Fibroblast of peridontal ligament (primary cell): ENCODE data around the gene MEAF6.
"Not testable (repeated sequence)": the region's sequence is repeated elsewhere in the genome, so short reads cannot be mapped to it uniquely, and the experiment has no call there.

Experiments
- DNase-seq: peaks from one replicate; pipeline ENCODE4 v3.0.0-alpha.2; 2010; ENCODE audit errors: extremely low read depth

MEAF6 gene

DNA sequence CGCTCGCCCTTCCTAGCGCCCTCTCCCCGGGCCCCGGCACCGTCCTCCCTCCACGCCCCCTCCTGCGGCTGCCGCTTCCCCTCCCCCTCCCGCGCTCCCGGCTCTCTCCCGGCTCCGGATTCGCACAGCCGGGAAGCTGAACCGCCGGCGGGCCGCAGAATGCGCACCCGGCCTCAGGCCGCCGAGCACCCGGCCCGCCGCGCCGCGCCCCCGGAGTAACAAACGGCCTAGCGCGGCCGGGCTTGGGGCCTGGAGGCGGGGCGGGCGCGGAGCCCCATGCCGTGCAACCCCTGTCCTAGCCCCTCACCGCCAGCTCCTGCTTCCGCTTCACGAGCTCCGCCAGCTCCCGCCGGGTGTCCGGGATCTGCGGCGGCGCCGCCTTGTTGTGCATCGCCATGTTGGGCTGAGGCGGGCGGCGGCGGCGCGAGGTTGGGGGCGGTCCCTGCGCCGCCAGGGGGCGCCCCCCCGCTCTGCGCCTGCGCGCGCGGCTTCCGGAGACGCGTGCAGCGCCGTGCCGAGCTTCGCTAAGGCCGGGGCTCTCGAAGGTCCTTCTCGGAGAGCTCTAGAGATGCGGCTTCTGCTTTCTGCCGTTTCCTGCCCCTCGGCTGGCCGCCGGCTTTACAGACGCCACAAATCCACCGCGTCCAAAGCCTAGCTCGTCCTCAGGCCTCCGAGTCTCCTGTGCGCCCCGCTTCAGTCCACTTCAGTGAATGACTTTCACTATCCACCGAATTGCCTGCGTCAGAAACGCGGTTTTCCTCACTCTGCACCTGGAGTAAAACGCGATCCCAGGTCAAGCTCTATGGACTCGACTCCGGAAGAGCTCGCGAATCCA is at the start of gene MEAF6:
Gene MEAF6 (minus strand): TSS at position 417 of the 835 bp plus-strand sequence. CDS start 20 bp downstream, at position 397.
- peak; percentile 71 for DNase-seq

DNA sequence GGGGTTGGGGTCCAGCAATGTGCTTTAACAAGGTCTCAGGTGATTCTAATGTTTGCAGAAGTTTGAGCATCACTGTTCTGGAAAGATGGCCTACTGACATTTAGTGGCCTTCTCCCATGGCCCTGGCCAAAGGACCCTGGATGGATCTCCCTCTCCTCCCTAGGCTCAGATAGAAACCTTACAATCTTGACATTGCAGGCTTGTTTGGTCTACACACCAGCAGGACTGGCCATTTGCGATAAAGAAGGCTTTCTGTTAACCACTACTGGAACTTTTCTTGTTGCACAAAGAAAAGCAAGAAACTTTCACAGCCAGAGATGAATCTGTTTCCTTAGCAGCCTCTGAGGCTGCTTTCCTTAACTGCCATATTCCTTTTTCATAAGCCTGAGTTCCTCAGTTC is 48.4 kb upstream of the MEAF6 start:
- no peak for DNase-seq

DNA sequence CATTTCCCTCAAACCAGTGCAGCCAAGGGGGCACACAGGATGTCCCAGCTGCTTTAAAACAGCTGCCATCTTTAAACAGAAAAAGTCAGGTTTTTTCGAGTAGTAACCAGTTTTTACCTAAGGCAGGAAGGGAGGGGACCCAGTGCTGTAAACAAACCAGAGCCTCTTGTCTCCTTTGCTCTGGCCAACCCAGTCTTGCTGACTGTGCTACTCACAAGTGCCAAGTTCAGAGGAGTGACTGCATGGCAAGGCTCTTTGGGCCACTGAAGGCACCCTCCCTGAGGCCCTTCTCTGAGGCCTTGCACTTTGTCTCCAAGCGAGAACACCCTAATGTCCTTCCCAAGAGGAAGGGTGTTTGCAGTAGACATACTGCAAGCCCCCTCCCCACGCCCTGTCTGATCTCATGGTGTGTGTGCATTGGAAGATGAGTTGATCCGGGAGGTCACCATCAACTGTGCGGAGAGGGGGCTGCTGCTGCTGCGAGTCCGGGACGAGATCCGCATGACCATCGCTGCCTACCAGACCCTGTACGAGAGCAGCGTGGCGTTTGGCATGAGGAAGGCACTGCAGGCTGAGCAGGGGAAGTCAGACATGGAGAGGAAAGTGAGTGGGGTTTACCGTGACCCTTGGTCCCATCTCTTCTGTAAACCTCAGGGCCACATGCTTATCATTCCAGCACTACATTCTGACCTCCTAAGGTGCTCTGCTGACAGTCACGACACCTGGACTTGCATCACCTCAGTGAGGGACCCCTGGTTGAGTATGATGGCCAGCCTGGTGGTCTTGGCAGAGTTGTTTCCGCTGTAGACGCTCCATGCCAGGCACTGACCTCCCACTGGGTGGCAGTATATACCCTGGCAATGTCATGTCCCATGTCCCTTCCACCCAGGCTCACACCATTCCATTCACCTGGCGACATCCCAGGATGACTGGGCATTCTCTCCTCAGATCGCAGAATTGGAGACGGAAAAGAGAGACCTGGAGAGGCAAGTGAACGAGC is 46.9 kb upstream of the MEAF6 start:
- DNase-seq = peak; percentile 18

DNA sequence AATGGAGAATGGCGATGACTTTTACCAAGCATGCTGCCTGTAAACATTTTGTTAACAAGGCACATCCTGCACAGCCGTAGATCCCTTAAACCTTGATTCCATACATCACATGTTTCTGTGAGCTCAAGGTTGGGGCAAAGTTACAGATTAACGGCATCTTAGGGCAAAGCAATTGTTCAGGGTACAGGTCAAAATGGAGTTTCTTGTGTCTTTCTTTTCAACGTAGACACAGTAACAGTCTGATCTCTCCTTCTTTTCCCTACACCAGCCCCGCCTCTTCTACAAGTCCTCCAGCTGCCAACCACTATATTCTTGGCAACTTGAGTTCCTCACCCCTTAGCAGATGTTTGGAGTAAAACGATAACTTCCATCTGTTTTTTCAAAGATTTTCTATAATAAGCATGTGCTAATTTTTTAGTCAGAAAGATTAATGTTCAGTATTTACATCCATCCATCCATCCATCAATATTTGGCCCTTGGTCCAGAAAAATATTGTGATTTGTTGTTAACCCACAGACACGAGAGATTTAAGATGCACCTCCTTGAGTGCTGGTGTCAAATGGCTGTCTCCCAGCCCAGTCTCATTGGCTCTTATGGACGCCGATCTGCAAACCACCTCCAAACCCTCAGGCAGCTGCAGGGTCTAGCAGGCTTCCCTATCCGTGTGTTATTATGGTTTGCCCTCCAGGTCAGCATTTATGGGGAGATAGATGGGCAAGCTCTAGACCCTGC is 46.0 kb upstream of the MEAF6 start:
- DNase-seq = peak; percentile 52

DNA sequence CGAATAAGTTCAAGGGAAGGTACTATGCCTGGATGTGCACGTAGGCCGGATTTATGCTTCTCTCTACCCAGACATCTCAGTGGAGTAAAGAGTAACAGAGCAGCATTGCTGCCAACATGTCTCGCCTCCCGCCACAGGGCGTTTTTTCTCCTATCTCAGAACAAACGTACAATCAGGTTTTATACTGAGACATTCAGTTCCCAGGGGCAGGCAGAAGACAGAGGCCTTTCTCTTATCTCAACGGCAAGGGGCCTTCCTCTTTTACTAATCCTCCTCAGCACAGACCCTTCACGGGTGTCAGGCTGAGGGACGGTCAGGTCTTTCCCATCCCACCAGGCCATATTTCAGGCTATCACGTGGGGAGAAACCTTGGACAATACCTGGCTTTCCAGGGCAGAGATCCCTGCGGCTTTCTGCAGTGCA is 45.4 kb upstream of the MEAF6 start:
- not testable (repeated sequence) for DNase-seq

DNA sequence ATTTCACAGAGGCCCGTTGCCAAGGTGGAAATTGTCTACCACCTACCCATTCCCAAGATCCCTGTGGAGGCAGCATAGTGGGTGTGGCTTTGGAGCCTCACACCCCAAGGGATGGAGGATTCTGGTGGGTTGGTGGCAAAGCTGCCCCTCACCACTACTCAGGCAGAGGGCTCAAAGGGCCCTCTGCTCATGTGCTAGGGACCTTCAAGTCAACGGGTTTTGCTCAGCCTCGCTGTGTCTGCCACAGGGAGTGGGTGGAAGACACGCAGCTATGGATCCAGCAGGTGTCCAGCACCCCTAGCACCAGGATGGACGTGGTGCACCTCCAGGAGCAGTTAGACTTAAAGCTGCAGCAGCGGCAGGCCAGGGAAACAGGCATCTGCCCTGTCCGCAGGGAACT is 44.5 kb upstream of the MEAF6 start:
- DNase-seq = no peak

DNA sequence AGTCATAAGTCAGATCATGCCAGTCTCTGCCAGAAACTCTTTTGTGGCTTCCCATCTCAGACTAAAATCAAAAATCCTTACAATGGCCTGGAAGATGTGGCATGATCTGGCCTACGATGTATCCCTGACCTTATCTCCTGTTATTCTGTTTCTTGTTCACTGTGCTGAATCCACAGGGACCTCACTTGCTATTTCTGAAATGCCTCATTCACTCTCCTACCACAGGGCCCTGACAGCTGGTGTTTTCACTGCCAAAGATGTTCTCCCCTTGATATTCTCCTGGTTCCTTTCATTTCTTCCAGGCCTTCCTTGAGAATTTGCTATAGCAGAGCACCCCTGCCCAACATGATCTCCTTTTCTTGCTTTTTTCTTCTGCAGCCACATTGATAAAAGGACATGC is 43.8 kb upstream of the MEAF6 start:
- no peak for DNase-seq

DNA sequence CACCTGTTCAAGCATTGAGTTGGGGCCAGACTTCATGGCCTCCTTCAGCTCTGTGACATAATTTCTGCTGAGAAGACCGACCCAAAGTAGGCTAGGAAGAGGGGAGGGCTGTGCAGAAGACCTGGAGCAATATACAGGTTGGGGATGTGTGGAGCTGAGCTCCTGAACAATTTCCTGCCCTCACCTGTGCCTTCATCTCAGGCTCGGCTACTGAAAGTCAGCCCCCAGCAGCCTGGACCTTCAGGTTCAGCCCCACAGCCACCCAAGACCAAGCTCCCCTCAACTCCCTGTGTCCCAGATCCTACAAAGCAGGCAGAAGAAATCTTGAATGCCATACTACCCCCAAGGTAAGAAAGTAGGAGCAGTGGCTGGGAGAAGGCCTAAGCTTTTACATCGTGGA is 42.8 kb upstream of the MEAF6 start:
- no peak for DNase-seq

DNA sequence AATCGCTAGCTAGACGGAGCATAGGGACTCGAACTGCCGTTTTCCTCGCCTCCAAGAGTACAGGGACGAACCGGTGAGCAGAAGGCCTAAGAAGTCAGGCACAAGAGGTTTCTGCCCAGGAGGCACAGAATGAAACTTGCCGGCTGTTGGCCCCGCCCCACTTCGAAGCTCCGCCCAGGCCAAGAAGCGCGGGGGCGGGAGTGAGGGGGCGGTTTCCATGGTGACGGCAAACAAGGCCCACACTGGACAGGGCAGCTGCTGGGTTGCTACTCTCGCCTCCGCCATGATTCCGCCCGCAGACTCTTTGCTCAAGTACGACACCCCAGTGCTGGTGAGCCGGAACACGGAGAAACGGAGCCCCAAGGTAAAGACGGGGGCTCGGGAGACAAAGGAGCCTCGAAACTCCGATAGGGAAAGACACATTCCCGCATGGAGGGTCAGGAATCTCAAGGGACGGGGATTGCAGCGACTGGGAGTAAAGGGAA is 42.2 kb upstream of the MEAF6 start, which contains the start of gene DNALI1:
Gene DNALI1 (plus strand): TSS at position 229 of the 485 bp plus-strand sequence. CDS start 55 bp downstream, at position 284.
- DNase-seq = peak; percentile 86

DNA sequence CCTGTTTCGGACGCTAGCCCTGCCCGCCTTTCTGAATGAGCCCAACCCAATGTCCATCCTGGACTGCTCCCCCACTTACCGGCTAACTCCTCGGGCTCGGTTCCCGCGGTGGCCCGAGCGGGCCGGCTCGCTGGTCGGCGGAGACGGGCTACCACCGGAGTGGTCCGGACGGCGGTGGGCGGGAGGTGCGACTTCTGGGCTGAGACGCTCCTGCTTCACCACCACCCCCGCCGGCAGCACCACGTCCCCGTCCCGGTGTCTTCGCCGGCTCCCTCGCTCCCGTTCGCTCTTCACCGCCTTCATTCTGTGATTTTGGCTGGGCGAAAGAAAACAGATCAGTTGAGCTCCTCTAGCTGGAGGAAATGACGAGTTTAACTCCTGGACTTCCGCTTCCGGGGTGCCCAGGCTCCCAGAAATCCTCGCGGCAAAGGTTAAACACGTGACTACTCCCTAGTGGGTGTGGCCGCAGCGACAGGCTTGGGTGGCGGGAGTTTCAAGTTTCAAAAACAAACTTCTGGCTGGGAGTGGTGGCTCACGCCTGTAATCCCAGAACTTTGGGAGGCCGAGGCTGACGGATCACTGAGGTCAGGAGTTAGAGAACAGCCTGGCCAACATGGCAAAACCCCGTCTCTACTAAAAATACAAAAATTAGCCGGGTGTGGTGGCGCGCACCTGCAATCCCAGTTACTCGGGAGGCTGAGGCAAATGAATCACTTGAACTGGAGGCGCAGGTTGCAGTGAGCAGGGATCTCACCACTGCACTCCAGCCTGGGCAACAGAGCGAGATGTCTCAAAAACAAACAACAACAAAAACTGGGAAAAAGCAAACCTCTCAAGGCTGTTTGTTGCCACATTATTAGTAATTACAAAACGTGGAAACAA is 39.6 kb upstream of the MEAF6 start, which contains the start of gene SNIP1:
Gene SNIP1 (minus strand): TSS at position 367 of the 882 bp plus-strand sequence. CDS start 64 bp downstream, at position 303.
- DNase-seq = peak; percentile 90

DNA sequence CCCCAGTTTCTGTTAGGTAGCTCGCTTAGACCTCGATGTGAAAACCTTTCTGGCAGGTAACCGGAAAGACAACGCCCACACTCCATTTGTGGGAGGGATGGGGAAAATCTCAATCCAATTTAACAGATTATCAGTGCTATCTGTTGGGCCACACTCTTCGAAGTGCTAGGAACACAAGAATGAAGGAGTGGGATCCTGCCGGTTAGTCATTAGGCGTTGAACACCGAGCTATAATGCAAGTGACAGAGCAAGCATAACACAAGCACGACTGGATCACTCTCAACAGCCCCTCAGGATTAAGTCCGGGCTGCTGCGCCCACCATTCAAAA is 39.0 kb upstream of the MEAF6 start:
- DNase-seq = no peak

DNA sequence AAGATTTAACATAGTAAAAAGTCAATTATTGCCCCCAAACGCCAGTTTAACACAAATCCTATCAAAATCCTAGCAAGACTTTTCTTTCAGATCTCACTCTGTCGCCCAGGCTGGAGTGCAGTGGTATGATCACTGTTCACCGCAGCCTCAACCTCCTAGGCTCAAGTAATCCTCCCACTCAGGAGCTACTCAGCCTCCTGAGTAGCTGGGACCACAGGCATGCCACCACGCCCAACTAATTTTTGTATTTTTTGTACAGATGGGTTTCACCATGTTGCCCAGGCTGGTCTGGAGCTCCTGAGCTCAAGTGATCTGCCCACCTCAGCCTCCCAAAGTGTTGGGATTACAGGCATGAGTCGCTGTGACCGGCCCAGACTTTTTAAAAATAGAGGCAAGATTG is 34.8 kb upstream of the MEAF6 start:
- no peak for DNase-seq

DNA sequence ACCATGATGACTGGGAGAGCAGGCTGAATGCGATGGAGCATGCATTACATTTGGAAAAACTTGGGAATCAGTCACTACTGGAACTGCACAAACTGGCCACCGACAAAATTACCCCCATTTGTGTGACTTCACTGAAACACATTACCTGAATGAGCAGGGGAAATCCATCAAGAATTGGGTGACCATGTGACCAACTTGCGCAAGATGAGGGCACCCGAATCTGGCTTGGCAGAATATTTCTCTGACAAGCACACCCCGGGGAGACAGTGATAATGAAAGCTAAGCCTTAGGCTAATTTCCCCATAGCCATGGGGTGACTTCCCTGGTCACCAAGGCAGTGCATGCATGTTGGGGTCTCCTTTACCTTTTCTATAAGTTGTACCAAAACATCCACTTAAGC is 30.5 kb upstream of the MEAF6 start:
- no peak for DNase-seq

DNA sequence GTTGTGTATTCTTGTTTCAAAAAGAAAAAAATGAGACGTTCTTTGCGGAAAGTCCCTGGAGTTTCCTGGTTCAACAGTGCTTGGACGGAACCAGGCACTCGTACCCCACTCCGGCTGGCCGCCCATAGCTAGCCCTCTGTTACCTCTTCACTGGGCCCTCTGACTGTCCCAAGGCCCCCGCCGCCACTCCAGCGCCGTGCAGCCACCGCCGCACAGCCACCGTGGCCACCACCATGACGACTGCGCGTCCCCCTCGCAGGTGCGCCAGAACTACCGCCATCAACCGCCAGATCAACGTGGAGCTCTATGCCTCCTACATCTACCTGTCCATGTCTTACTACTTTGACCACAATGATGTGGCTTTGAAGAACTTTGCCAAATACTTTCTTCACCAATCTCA is 30.0 kb upstream of the MEAF6 start:
- DNase-seq = no peak

DNA sequence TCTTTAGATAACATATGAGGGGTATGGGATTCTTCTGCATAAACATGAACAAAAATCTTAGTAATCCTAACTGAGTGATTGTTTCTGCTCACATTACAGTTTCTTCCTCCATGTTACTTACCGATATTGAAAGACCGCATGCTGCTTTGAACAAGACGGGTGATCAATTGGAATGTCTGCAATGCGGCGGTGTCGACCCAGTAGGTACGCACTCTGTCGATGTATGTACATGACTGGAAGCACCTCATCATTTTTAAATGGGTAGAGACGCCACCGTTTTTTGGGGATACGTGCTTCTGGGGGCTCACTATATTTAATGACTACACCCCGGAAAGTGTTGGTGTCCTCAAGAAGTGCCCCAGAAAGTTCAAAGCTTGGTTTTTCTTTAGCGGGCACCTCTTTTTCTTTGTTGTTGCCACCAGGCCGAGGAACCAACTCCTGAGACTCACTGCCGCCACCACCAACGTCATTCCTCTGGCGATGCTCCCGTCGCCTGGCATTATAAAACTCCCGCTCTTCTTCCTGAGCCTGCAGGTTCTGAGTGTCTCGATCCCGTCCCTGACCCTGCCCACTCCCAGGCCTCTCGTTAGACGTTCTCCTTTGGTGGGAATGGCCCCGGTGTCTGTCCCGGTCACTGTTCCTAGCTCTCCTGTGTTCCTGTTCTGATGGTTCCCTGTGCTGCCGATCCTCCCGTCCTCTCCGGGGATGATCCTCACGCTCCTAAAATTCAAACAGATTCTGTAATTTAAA is 25.6 kb upstream of the MEAF6 start:
- no peak for DNase-seq

DNA sequence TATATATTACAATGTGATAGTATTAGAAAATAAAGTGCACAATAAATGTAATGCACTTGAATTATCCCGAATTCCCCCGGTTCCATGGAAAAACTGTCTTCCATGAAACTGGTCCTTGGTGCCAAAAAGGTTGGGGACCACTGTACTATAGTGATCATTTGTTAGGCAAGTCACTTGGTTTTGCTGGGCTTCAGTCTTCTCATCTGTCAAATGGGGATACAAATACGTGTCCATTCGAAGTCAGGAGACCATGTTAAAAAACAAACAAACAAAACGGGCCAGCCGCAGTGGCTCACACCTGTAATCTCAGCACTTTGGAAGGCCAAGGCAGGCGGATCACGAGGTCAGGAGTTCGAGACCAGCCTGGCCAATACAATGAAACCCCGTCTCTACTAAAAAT is 24.6 kb upstream of the MEAF6 start:
- DNase-seq = not testable (repeated sequence)

DNA sequence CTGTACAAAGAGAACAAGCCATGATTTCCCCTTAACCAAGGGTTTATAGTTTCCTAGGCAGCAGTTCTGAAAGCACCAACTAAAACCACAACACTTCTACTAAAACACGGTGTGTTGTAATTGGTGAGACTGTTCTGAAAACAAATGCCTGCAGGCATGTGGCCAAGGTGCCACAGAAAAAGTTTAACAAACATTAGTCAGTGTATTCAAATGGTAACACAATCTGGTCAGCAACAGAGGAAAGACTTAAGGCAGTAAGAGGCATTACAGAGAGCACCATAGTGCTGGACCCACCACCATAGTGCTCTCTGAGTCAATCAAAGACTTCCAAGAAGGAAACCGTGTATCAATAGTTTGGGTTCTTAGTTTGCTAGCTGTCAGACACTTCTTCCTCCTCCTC is 22.8 kb upstream of the MEAF6 start:
- peak; percentile 57 for DNase-seq

DNA sequence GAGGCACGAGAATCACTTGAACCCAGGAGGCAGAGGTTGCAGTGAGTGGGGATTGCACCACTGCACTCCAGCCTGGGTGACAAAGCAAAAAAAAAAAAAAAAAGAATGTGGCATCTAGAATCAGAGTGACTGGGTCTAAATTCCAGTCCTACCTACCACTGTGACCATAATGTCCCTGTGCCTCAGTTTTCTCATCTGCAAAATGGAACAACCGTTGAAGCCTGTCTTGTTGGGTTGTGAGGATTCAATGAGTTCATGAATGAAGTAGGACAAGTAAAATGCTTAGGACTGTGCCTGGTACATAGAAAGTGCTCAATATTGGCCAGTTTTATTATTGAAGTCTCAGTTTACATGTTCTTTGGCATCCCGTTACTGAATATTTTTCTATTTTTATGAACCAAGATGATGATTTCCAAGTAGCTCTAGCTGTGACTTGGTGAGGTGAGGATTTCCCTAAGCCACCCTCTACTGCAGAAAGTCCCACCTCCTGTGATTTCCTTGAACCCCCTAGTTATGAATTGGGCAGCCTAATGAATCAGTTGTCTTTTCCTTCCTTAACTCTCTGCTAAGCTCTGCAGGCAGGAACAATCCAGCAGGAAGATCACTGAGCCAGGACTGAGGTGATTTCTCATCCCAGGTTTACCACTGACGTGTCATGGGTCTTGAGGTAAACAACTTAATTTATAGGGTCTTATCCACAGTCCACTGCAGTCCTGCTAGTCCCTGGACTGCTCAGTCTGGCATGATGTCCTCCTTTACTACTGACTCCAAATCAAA is 18.9 kb upstream of the MEAF6 start:
- DNase-seq = no peak
